ENCODE measurements around the gene SAPCD2.
A peak's percentile ranks its signal among the peaks of the same experiment; 100 is the strongest.

SAPCD2 gene

GRCh38 chr9:137018761-137019559, 51.4 kb downstream of the SAPCD2 start:
- H3K4me3 ChIP-seq (ENCODE audit: low read depth, low read length), result no peak overlapping the region
- no peaks in the 10 kb centered on the region for H3K9me3 ChIP-seq (ENCODE audit: control insufficient read depth, insufficient read depth, low read depth, low read length)
- no peaks in the 10 kb centered on the region for H3K4me1 ChIP-seq (ENCODE audit: control insufficient read depth, insufficient read depth, low read length)
- POLR2A ChIA-PET, result interaction anchor here (0.6 to 1.0 kb wide), 2 partner anchors 10 to 48 kb away, joined by 3 to 4 read pairs; no protein-coding TSS in a partner anchor
- CTCF ChIA-PET, result interaction anchor here (0.6 to 5.1 kb wide), 6 partner anchors 8 to 267 kb away, joined by 3 to 25 read pairs (median 3); partner anchors contain the start of gene AJM1
- no peak overlapping the region for H3K27ac ChIP-seq (ENCODE audit: extremely low read depth, low read depth, low read length)
- H3K36me3 ChIP-seq (ENCODE audit: control insufficient read depth in 2 of 2, insufficient read depth in 1 of 2, low read length in 2 of 2), result peaks cover 0 to 54% of the 10 kb centered on the region in 2 experiments; a peak in 1 of 3 replicates
- TF ChIP-seq, protein P1, sequence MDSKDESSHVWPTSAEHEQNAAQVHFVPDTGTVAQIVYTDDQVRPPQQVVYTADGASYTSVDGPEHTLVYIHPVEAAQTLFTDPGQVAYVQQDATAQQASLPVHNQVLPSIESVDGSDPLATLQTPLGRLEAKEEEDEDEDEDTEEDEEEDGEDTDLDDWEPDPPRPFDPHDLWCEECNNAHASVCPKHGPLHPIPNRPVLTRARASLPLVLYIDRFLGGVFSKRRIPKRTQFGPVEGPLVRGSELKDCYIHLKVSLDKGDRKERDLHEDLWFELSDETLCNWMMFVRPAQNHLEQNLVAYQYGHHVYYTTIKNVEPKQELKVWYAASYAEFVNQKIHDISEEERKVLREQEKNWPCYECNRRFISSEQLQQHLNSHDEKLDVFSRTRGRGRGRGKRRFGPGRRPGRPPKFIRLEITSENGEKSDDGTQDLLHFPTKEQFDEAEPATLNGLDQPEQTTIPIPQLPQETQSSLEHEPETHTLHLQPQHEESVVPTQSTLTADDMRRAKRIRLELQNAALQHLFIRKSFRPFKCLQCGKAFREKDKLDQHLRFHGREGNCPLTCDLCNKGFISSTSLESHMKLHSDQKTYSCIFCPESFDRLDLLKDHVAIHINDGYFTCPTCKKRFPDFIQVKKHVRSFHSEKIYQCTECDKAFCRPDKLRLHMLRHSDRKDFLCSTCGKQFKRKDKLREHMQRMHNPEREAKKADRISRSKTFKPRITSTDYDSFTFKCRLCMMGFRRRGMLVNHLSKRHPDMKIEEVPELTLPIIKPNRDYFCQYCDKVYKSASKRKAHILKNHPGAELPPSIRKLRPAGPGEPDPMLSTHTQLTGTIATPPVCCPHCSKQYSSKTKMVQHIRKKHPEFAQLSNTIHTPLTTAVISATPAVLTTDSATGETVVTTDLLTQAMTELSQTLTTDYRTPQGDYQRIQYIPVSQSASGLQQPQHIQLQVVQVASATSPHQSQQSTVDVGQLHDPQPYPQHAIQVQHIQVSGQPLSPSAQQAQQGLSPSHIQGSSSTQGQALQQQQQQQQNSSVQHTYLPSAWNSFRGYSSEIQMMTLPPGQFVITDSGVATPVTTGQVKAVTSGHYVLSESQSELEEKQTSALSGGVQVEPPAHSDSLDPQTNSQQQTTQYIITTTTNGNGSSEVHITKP (tag by site-specific recombination; IDR thresholded peaks at IDR 0.05), result peak; percentile 64
- TF ChIP-seq ZNF221 (tag by site-specific recombination; IDR thresholded peaks at IDR 0.05; ENCODE audit: borderline replicate concordance) (no peak), ZSCAN30 (tag by site-specific recombination; IDR thresholded peaks at IDR 0.05) (no peak), REPIN1 (tag by site-specific recombination; IDR thresholded peaks at IDR 0.05; ENCODE audit: low read depth) (no peak), SCRT2 (tag by site-specific recombination; IDR thresholded peaks at IDR 0.05) (no peak), ZEB2 (tag by site-specific recombination; IDR thresholded peaks at IDR 0.05) (no peak), ZNF792 (tag by site-specific recombination; IDR thresholded peaks at IDR 0.05) (no peak), ZNF600 (tag by site-specific recombination; IDR thresholded peaks at IDR 0.05) (peak; percentile 34; the same call in 1 of the 2 replicates), ZNF777 (tag by site-specific recombination; IDR thresholded peaks at IDR 0.05; ENCODE audit: borderline replicate concordance) (no peak), ZSCAN16 (tag by site-specific recombination; IDR thresholded peaks at IDR 0.05) (no peak), PRDM4 (tag by site-specific recombination; IDR thresholded peaks at IDR 0.05) (no peak), ZNF544 (tag by site-specific recombination; IDR thresholded peaks at IDR 0.05) (no peak), KLF1 (tag by site-specific recombination; IDR thresholded peaks at IDR 0.05) (peak; percentile 19; the same call in 1 of the 2 replicates), ZNF184 (tag by site-specific recombination; IDR thresholded peaks at IDR 0.05) (no peak), ZFP37 (tag by site-specific recombination; IDR thresholded peaks at IDR 0.05) (no peak), SCRT1 (tag by site-specific recombination; IDR thresholded peaks at IDR 0.05; ENCODE audit: borderline replicate concordance) (no peak), ZNF211 (tag by site-specific recombination; IDR thresholded peaks at IDR 0.05; ENCODE audit: low read depth) (no peak), KLF9 (tag by site-specific recombination; IDR thresholded peaks at IDR 0.05; ENCODE audit: low read depth) (0 out of 2 replicates have a peak, but pooled peaks have one; percentile 1), ZBTB26 (tag by site-specific recombination; optimal IDR thresholded peaks at IDR 0.05) (no peak), OVOL3 (tag by site-specific recombination; IDR thresholded peaks at IDR 0.05) (no peak)
- TF ChIP-seq, protein P2, sequence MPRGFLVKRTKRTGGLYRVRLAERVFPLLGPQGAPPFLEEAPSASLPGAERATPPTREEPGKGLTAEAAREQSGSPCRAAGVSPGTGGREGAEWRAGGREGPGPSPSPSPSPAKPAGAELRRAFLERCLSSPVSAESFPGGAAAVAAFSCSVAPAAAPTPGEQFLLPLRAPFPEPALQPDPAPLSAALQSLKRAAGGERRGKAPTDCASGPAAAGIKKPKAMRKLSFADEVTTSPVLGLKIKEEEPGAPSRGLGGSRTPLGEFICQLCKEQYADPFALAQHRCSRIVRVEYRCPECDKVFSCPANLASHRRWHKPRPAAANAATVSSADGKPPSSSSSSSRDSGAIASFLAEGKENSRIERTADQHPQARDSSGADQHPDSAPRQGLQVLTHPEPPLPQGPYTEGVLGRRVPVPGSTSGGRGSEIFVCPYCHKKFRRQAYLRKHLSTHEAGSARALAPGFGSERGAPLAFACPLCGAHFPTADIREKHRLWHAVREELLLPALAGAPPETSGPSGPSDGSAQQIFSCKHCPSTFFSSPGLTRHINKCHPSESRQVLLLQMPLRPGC (tag by site-specific recombination; IDR thresholded peaks at IDR 0.05), result no peak
- TF ChIP-seq, protein P3, sequence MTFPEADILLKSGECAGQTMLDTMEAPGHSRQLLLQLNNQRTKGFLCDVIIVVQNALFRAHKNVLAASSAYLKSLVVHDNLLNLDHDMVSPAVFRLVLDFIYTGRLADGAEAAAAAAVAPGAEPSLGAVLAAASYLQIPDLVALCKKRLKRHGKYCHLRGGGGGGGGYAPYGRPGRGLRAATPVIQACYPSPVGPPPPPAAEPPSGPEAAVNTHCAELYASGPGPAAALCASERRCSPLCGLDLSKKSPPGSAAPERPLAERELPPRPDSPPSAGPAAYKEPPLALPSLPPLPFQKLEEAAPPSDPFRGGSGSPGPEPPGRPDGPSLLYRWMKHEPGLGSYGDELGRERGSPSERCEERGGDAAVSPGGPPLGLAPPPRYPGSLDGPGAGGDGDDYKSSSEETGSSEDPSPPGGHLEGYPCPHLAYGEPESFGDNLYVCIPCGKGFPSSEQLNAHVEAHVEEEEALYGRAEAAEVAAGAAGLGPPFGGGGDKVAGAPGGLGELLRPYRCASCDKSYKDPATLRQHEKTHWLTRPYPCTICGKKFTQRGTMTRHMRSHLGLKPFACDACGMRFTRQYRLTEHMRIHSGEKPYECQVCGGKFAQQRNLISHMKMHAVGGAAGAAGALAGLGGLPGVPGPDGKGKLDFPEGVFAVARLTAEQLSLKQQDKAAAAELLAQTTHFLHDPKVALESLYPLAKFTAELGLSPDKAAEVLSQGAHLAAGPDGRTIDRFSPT (tag by site-specific recombination; IDR thresholded peaks at IDR 0.05), result peak; percentile 38; the same call in 1 of the 2 replicates
- TF ChIP-seq, protein P4, sequence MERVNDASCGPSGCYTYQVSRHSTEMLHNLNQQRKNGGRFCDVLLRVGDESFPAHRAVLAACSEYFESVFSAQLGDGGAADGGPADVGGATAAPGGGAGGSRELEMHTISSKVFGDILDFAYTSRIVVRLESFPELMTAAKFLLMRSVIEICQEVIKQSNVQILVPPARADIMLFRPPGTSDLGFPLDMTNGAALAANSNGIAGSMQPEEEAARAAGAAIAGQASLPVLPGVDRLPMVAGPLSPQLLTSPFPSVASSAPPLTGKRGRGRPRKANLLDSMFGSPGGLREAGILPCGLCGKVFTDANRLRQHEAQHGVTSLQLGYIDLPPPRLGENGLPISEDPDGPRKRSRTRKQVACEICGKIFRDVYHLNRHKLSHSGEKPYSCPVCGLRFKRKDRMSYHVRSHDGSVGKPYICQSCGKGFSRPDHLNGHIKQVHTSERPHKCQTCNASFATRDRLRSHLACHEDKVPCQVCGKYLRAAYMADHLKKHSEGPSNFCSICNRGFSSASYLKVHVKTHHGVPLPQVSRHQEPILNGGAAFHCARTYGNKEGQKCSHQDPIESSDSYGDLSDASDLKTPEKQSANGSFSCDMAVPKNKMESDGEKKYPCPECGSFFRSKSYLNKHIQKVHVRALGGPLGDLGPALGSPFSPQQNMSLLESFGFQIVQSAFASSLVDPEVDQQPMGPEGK (tag by site-specific recombination; IDR thresholded peaks at IDR 0.05), result no peak
